ENCODE measurements around the gene MXI1.

- TF ChIP-seq CTCF (IDR thresholded peaks at IDR 0.05) (no peak), POLR2AphosphoS5 (IDR thresholded peaks at IDR 0.05; ENCODE audit: low read depth, low read length) (no peak), TCF7L2 (IDR thresholded peaks at IDR 0.05; ENCODE audit: low read depth, low read length) (no peak), REST (IDR thresholded peaks at IDR 0.05; ENCODE audit: insufficient read depth in 1 of 2, low read depth in 2 of 2, low read length in 1 of 2) (no peak), SIN3A (IDR thresholded peaks at IDR 0.05; ENCODE audit: borderline replicate concordance, insufficient read depth, low read depth, low read length) (no peak)
These were observed 15.4 kb downstream of the MXI1 start for GRCh38 chr10:110222641-110223297.
